GM12878 (cell line): ENCODE measurements around the gene KIRREL1.

Source experiments
- FOS ChIP-seq: IDR thresholded peaks from 3 replicates; pipeline ENCODE4 v1.6.1; 2011; ENCODE audit warnings: borderline replicate concordance; ENCODE audit not compliant: insufficient read length; ENCODE audit errors: extremely low read depth
- NR2C2 ChIP-seq: IDR thresholded peaks from 2 replicates; pipeline ENCODE4 v1.6.1; 2011; ENCODE audit warnings: borderline replicate concordance, low read depth; ENCODE audit not compliant: control insufficient read depth, insufficient read length

GRCh38 chr1:157955221-157955620, 38.2 kb upstream of the KIRREL1 start:
- TF ChIP-seq NR2C2: no peak
- TF ChIP-seq FOS: no peak
